HG02759 (cell line): ENCODE results near the gene CENATAC.
A peak's percentile ranks its signal among the peaks of the same experiment; 100 is the strongest.
"Not testable (repeated sequence)": the region's sequence is repeated elsewhere in the genome, so short reads cannot be mapped to it uniquely, and the experiment has no call there.

Source experiments
- ATAC-seq: cut with Tn5 transposase; IDR thresholded peaks from one replicate; pipeline ENCODE4 v1.9.1; 2021; ENCODE audit warnings: mild to moderate bottlenecking, moderate library complexity; ENCODE audit not compliant: unreplicated experiment

The CENATAC gene

DNA sequence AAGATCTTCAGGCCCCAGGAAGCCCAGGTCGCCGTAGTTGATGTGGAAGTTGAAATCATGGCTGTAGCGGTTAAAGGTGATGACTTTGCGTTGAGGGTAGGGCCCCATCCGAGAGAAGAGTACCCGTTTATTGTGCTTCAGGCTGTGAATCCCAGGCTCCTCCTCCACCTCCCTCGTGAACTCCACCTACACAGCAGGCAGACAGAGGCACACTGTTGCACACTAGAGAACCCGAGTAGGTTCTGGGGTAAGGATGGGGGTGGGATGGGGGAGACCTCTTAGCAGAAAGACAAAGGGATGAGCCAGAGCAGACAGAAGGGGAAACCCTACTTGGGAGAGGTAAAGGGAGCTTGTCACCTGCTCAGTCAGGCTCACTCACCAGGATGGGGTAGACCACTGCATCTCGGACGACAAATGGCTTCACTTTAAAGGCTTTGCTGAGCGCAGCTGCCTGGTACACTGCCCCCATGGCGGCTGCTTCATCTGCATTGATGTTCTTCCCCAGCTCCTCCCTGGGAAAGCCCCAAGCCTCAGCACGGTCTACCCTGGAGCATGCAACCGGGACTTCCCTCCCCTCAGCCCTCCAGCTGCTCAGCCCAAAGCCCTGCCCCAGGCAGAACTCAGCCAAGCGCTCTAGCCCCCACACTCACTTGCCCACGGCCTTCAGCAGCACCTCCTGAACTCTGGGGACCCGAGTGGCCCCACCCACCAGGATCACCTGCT is 53.7 kb downstream of the CENATAC start:
- peak; percentile 70 for ATAC-seq

DNA sequence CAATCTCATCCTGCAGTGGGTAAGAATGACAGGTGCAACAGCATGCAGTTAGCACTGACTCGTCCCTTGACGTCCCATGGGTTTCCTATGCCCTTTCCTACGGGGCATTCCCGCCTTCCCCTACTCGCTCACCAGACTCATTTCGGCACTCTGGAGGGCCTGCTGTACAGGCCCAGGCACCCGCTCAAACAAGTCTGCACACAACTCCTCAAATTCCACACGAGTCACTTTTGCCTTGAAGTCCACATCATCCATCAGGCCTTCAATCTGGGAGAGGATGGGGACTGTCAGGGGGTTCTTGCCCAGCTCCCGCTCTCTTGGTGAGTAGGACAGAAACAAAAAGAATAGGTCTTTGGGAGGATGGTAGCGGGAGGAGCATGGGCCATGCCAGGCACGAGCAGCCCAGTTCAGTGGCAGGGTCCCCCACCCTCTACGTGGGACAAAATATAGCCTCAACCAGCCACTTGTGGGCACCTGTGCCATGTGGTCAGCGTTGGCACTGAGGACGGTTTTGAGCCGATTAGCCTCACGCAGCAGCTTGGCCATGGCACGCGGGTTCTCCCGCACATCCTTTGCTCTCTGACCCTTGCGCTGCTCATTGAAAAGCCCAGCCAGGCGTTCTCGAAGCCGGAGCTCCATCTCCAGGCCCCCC is 54.4 kb downstream of the CENATAC start:
- no peak for ATAC-seq

DNA sequence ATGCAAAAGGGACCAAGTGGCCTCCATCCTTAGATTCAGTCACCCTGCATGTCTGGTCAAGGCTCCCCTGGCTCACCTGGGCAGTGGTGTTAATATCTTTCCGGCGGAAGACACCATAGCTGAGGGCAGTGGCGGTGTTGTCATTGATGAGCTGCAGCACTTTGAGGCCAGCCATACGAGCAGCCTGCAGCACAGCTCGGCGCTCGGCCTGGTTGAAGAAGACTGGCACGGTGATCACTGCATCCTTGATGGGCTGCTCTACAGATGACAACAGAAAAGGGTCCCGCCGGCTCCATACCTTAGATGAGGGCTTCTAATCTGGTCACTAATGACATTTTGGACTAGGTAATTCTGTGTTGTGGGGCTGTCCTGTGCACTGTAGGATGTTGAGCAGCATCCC is 56.5 kb downstream of the CENATAC start:
- no peak for ATAC-seq

DNA sequence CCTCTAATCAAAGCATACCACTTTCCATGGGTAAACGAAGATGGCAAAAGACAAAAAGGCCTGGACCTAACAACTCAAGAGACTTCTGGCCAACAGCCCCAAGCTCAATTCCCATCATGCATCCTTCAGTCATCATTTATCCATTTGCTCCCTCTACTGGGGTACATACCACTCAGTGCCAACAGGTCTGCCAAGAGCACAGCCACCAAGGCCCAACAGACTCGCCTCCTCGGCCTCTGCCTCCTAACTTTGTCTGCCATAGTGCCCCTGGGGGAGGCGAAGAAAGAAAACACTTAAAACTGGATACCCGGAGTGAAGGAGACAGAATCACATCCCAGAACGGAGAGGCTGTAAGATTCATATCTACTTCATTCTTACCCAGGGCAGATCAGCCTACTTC is 58.0 kb downstream of the CENATAC start:
- no peak for ATAC-seq

DNA sequence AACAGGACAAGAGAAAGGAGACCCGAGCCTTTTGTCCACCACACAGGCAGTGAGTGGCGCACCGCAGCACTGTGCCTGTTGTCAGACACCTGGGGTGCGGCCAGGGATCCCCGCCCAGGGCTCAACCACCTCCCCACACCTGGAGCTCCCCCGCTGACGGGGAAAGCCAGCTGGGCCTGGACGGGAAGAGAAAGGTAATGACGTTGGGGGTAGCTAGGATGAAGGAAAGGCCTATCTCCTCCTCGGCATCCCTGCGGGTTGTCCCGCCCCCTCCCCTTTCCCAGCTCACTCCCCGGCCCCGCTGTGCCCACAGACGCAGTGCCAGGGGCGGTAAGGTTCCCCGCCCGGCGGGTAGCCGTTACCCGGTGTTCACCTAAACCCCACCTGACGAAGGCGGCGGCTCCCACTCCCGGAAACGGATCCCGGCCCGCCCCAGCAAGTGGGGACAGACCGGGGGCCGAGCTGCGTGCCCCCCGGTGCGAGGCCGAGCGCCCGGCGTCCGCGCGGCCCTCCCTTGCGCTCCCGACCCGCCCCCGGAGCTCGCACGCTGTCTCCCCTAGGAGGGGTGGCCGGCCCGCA is 58.6 kb downstream of the CENATAC start:
- peak; percentile 4 for ATAC-seq

DNA sequence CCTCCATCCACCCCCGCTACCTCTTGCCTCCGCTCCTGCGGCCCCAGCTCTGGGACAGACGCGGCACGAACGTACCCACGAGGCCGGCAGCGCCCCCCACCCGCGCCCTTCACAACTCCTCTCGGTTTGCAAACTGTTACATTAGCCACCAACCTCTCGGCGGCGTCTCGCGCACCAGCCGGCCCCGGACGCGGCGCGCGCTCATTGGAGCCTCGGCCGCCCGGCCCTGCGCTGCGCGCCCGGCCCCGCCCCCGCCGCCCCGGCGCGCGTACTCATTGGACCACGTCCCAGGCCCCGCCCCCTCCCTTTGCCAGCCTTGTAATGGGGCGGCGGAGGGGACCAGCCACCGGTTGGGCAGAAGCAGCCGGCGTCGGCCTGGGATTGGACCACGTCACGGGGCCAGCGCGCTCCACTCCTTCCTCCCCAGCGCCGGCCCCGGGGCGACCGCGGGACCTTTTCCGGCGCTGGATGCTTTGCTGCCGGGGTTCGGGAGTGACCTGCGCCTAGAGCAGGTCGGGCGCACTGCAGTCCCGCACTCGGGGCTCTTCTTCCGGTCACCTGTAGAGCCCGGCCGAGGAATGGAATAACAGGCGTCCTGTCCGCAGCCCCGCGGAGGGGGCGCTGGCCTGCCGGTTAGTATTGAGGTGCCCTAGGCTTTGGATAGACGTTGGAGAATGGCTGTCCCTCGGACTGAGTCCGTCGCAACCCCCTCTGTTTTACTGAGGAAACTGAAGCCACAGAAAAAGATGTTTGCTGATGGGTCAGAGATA is 59.2 kb downstream of the CENATAC start, which contains the start of gene HYOU1:
Gene HYOU1 (minus strand): TSS at position 206 of the 770 bp plus-strand sequence. CDS start 1,045 bp downstream, outside the sequence.
- ATAC-seq: peak; percentile 93

DNA sequence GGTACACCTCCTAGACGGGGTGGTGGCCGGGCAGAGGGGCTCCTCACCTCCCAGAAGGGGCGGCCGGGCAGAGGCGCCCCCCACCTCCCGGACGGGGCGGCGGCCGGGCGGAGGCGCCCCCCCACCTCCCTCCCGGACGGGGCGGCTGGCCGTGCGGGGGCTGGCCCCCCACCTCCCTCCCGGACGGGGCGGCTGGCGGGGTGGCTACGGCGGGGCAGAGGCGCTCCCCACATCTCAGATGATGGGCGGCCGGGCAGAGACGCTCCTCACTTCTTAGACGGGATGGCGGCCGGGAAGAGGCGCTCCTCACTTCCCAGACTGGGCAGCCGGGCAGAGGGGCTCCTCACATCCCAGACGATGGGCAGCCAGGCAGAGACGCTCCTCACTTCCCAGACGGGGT is 61.2 kb downstream of the CENATAC start:
- ATAC-seq: not testable (repeated sequence)

DNA sequence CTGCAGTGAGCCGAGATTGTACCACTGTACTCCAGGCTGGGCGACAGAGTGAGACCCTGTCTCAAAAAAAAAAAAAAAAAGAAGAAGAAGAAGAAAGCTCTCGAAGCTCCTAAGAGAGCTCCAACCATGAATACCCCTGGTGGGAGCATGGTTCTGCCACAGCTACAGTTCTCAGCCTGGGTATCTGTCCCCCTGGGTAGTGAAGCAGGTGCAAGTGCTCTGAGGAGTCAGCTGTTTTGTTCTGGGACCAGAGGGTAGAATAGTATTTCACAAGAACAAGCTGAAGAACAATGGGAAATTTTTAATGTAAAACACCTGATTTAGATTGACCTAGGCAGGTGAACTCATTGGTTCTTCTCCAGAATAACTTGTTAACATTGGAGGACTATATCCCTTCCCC is 63.3 kb downstream of the CENATAC start:
- ATAC-seq: no peak

DNA sequence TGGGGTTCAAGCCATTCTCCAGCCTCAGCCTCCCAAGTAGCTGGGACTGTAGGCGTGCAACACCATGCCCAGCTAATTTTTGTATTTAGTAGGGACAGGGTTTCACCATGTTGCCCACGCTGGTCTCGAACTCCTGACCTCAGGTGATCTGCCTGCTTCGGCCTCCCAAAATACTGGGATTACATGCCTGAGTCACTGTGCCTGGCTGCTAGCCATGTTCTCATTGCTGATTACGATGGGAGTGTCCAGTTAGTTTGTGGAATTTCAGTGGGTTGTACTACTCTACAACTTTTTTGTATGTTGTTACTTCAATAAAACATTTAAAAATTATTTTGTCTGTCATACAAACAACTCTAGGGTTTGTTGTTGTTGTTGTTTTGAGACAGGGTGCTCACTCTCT is 64.8 kb downstream of the CENATAC start:
- ATAC-seq: no peak

DNA sequence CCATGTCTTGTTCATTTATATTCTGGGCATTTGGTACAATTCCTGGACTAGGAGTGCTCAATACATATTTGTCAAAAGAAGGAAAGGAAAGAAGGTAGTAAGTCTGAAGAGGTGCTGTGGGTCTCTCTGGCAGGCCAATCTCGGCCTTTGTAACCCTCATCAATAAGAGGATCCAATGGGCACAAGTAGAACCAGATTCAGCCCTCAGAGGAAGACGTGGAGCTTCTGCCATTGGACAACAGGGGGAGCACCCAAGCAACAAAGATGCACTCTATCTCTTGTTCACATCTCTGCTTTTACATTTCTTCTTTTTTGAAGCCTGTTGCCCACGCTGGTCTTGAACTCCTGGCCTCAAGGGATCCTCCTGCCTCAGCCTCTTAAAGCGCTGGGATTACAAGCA is 67.4 kb downstream of the CENATAC start:
- ATAC-seq: no peak
